DND-41 (cell line): ENCODE data around the gene TTLL12.

ENCODE experiments used
- EZH2 ChIP-seq: IDR thresholded peaks from 3 replicates; pipeline ENCODE4 v1.6.1; 2012; ENCODE audit warnings: borderline replicate concordance, low read depth, mild to moderate bottlenecking, moderate library complexity, low read length, inconsistent platforms; ENCODE audit not compliant: severe bottlenecking
- TF ChIP-seq, protein P1 (sequence below): IDR thresholded peaks from 2 replicates; pipeline ENCODE4 v1.5.1; 2012; ENCODE audit warnings: borderline replicate concordance, low read length, moderate library complexity, mild to moderate bottlenecking; ENCODE audit not compliant: poor library complexity, severe bottlenecking; ENCODE audit errors: extremely low read depth

DNA sequence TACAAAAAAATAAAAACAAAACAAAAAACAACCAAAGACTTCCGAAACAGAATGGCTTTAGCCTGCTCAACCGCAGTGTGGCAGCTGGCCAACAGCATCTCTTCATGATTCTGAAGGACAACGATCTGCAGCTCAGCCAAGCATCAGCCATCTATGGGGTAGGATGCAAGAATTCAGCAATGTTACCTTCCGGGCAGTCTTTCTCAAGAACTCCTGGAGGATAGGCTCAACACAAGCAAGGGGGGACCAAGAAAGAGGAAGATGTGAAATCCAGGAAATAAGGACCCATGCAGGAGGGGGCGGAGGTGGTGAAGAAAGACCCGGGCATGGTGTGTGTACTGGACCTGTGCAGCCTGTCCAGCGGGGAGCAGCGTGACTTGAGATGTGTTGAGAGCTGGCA, 39.1 kb downstream of the TTLL12 start:
- TF ChIP-seq, protein P1, sequence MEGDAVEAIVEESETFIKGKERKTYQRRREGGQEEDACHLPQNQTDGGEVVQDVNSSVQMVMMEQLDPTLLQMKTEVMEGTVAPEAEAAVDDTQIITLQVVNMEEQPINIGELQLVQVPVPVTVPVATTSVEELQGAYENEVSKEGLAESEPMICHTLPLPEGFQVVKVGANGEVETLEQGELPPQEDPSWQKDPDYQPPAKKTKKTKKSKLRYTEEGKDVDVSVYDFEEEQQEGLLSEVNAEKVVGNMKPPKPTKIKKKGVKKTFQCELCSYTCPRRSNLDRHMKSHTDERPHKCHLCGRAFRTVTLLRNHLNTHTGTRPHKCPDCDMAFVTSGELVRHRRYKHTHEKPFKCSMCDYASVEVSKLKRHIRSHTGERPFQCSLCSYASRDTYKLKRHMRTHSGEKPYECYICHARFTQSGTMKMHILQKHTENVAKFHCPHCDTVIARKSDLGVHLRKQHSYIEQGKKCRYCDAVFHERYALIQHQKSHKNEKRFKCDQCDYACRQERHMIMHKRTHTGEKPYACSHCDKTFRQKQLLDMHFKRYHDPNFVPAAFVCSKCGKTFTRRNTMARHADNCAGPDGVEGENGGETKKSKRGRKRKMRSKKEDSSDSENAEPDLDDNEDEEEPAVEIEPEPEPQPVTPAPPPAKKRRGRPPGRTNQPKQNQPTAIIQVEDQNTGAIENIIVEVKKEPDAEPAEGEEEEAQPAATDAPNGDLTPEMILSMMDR: no peak
- TF ChIP-seq EZH2: no peak
